Activated T-helper 2 cell treated with anti-CD3 and anti-CD28 coated beads, Interferon-gamma antibody, Interleukin-2, Interleukin-4, amounts not matched to agents 10 μg/mL and 5 μg/mL and 100 μg/mL, durations not matched to agents 14 hours and 24 hours and 36 hours (primary cell): Measurements from ENCODE around the gene BORCS5. TPM values are rescaled to one million over a fixed set of nuclear protein-coding genes. Genes with fewer than 3 reads are reported as not detected.
A peak's percentile ranks its signal among the peaks of the same experiment; 100 is the strongest.
"Not testable (repeated sequence)": the region's sequence is repeated elsewhere in the genome, so short reads cannot be mapped to it uniquely, and the experiment has no call there.

ENCODE experiments used
- DNase-seq: peaks from one replicate; pipeline ENCODE4 v3.0.0; 2021; ENCODE audit warnings: low spot score
- H3K27ac Mint-ChIP-seq: one replicate; pipeline ENCODE4 v1.8.0; 2021; ENCODE audit warnings: mixed read lengths
- H3K27me3 Mint-ChIP-seq: one replicate; pipeline ENCODE4 v1.8.0; 2021; ENCODE audit warnings: low read depth, mixed read lengths
- H3K36me3 Mint-ChIP-seq: one replicate; pipeline ENCODE4 v1.8.0; 2021; ENCODE audit warnings: low read depth, mixed read lengths
- H3K4me1 Mint-ChIP-seq: one replicate; pipeline ENCODE4 v1.8.0; 2021; ENCODE audit warnings: low read depth, mixed read lengths
- H3K4me3 Mint-ChIP-seq: one replicate; pipeline ENCODE4 v1.8.0; 2021; ENCODE audit warnings: low read depth, mild to moderate bottlenecking, moderate library complexity, mixed read lengths
- H3K9me3 Mint-ChIP-seq: one replicate; pipeline ENCODE4 v1.8.0; 2021; ENCODE audit warnings: mixed read lengths
- intact Hi-C: fragments of 100-400 bp; cut with micrococcal nuclease; formaldehyde crosslinking; loops from one replicate; pipeline ENCODE4 v1.15.1; 2023
- total RNA-seq: library from RNA; stranded (reverse); gene quantifications from 2 replicates; pipeline ENCODE4 v1.2.3, GENCODE V29; 2022

BORCS5 gene
- total RNA-seq, 1 donor from 2014 or later, result 45.9 TPM

- Mint-ChIP-seq H3K27me3 (no peaks in the 10 kb centered on the region), H3K36me3 (peaks cover 72% of the 10 kb centered on the region), H3K27ac (peak overlapping the region; percentile 82), H3K9me3 (no peaks in the 10 kb centered on the region), H3K4me1 (peaks cover 74% of the 10 kb centered on the region), H3K4me3 (no peak overlapping the region)
- no peak for DNase-seq
- intact Hi-C loops, result no loop called here
Measured at GRCh38 chr12:12467264-12467663, 110.4 kb downstream of the BORCS5 start.

- Mint-ChIP-seq H3K9me3 (no peaks in the 10 kb centered on the region), H3K27ac (peak overlapping the region; percentile 82), H3K4me1 (peaks cover 72% of the 10 kb centered on the region), H3K27me3 (no peaks in the 10 kb centered on the region), H3K36me3 (peaks cover 72% of the 10 kb centered on the region), H3K4me3 (peak overlapping the region; percentile 33)
- intact Hi-C loops, result loop anchor here (2.0 kb wide), 1 partner anchor 139 kb away; no protein-coding TSS in a partner anchor
- no peak for DNase-seq
Measured at GRCh38 chr12:12467688-12468261, 110.9 kb downstream of the BORCS5 start.

- Mint-ChIP-seq H3K27ac (peak overlapping the region; percentile 82), H3K36me3 (peaks cover 73% of the 10 kb centered on the region), H3K9me3 (no peaks in the 10 kb centered on the region), H3K27me3 (no peaks in the 10 kb centered on the region), H3K4me1 (peaks cover 69% of the 10 kb centered on the region), H3K4me3 (peak overlapping the region; percentile 33)
- no peak for DNase-seq
- intact Hi-C loops, result loop anchor here (2.0 kb wide), 1 partner anchor 138 kb away; no protein-coding TSS in a partner anchor
Measured at GRCh38 chr12:12468575-12468974, 111.7 kb downstream of the BORCS5 start.

GRCh38 chr12:12469386-12469785, 112.5 kb downstream of the BORCS5 start:
- no peak overlapping the region for H3K4me3 Mint-ChIP-seq
- H3K4me1 Mint-ChIP-seq, result peaks cover 74% of the 10 kb centered on the region
- no peak for DNase-seq
- H3K36me3 Mint-ChIP-seq, result peaks cover 75% of the 10 kb centered on the region
- intact Hi-C loops, result loop anchor here (2.0 kb wide), 1 partner anchor 137 kb away; no protein-coding TSS in a partner anchor
- no peak overlapping the region for H3K27ac Mint-ChIP-seq
- H3K27me3 Mint-ChIP-seq, result no peaks in the 10 kb centered on the region
- H3K9me3 Mint-ChIP-seq, result no peaks in the 10 kb centered on the region

- Mint-ChIP-seq H3K4me3 (no peak overlapping the region), H3K36me3 (peaks cover 76% of the 10 kb centered on the region), H3K9me3 (no peaks in the 10 kb centered on the region), H3K27me3 (no peaks in the 10 kb centered on the region), H3K4me1 (peaks cover 78% of the 10 kb centered on the region), H3K27ac (peak overlapping the region; percentile 49)
- intact Hi-C loops, result no loop called here
- DNase-seq, result no peak
Measured at GRCh38 chr12:12470751-12471306, 114.0 kb downstream of the BORCS5 start.

GRCh38 chr12:12471982-12472961, 115.4 kb downstream of the BORCS5 start:
- intact Hi-C loops, H3K27ac Mint-ChIP-seq, H3K27me3 Mint-ChIP-seq, H3K4me3 Mint-ChIP-seq, DNase-seq, H3K9me3 Mint-ChIP-seq: not testable (repeated sequence)
- Mint-ChIP-seq H3K36me3 (peaks cover 80% of the 10 kb centered on the region), H3K4me1 (peaks cover 75% of the 10 kb centered on the region)

GRCh38 chr12:12473223-12473622, 116.3 kb downstream of the BORCS5 start:
- H3K36me3 Mint-ChIP-seq, result peaks cover 80% of the 10 kb centered on the region
- H3K4me1 Mint-ChIP-seq, result peaks cover 73% of the 10 kb centered on the region
- no peak for DNase-seq
- no peak overlapping the region for H3K4me3 Mint-ChIP-seq
- H3K9me3 Mint-ChIP-seq, result no peaks in the 10 kb centered on the region
- no peaks in the 10 kb centered on the region for H3K27me3 Mint-ChIP-seq
- intact Hi-C loops, result no loop called here
- peak overlapping the region; percentile 96 for H3K27ac Mint-ChIP-seq

GRCh38 chr12:12474471-12474928, 117.6 kb downstream of the BORCS5 start:
- no peaks in the 10 kb centered on the region for H3K27me3 Mint-ChIP-seq
- DNase-seq, result no peak
- H3K4me3 Mint-ChIP-seq, result peak overlapping the region; percentile 74
- intact Hi-C loops, result loop anchor here (1.0 to 2.0 kb wide), 3 partner anchors 8 to 98 kb away; no protein-coding TSS in a partner anchor
- no peaks in the 10 kb centered on the region for H3K9me3 Mint-ChIP-seq
- H3K27ac Mint-ChIP-seq, result peak overlapping the region; percentile 96
- peaks cover 80% of the 10 kb centered on the region for H3K36me3 Mint-ChIP-seq
- peaks cover 70% of the 10 kb centered on the region for H3K4me1 Mint-ChIP-seq

GRCh38 chr12:12474931-12475795, 118.3 kb downstream of the BORCS5 start:
- Mint-ChIP-seq H3K9me3 (no peaks in the 10 kb centered on the region), H3K36me3 (peaks cover 80% of the 10 kb centered on the region), H3K4me3 (peak overlapping the region; percentile 74), H3K27ac (peak overlapping the region; percentile 96), H3K4me1 (peaks cover 73% of the 10 kb centered on the region), H3K27me3 (no peaks in the 10 kb centered on the region)
- peak; percentile 56 for DNase-seq
- intact Hi-C loops, result loop anchor here (1.0 to 2.0 kb wide), 8 partner anchors 9 to 229 kb away; partner anchors contain the start of gene DUSP16

GRCh38 chr12:12476857-12477531, 120.1 kb downstream of the BORCS5 start:
- Mint-ChIP-seq H3K27ac (peak overlapping the region; percentile 73), H3K9me3 (no peaks in the 10 kb centered on the region), H3K4me3 (no peak overlapping the region), H3K27me3 (no peaks in the 10 kb centered on the region), H3K36me3 (peaks cover 74% of the 10 kb centered on the region), H3K4me1 (peaks cover 74% of the 10 kb centered on the region)
- intact Hi-C loops, result no loop called here
- DNase-seq, result no peak

GRCh38 chr12:12477532-12477890, 120.6 kb downstream of the BORCS5 start:
- H3K27ac Mint-ChIP-seq, result peak overlapping the region; percentile 57
- no peaks in the 10 kb centered on the region for H3K27me3 Mint-ChIP-seq
- intact Hi-C loops, result no loop called here
- H3K9me3 Mint-ChIP-seq, result no peaks in the 10 kb centered on the region
- H3K4me3 Mint-ChIP-seq, result no peak overlapping the region
- peaks cover 78% of the 10 kb centered on the region for H3K4me1 Mint-ChIP-seq
- DNase-seq, result no peak
- peaks cover 77% of the 10 kb centered on the region for H3K36me3 Mint-ChIP-seq
